ENCODE measurements around the gene THAP3.

DNA sequence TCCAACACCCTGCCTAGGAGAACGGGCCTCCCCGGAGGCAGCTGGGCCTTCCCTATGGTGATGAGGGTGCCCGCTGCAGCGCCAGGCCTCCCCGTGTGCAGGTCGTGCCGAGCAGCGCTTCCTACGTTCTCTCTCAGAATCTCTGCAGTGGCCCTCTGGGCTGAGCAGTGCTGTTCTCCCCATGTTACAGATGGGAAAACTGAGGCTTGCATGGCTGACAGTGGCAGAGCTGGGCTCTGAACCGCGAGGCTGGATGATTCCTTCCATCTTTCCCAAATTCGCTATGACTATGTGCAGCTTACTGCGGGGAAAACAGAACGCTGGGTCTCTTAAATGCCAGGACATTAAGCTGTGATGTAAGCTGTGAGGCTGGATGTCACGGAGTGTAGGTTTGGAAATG, 30.9 kb upstream of the THAP3 start:
- TF ChIP-seq, protein P1, sequence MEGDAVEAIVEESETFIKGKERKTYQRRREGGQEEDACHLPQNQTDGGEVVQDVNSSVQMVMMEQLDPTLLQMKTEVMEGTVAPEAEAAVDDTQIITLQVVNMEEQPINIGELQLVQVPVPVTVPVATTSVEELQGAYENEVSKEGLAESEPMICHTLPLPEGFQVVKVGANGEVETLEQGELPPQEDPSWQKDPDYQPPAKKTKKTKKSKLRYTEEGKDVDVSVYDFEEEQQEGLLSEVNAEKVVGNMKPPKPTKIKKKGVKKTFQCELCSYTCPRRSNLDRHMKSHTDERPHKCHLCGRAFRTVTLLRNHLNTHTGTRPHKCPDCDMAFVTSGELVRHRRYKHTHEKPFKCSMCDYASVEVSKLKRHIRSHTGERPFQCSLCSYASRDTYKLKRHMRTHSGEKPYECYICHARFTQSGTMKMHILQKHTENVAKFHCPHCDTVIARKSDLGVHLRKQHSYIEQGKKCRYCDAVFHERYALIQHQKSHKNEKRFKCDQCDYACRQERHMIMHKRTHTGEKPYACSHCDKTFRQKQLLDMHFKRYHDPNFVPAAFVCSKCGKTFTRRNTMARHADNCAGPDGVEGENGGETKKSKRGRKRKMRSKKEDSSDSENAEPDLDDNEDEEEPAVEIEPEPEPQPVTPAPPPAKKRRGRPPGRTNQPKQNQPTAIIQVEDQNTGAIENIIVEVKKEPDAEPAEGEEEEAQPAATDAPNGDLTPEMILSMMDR (conservative IDR thresholded peaks at IDR 0.05; ENCODE audit: low read depth in 2 of 2) = no peak
- TF ChIP-seq STAT1 (IDR thresholded peaks at IDR 0.05; ENCODE audit: unreplicated experiment) (no peak), POLR2AphosphoS5 (IDR thresholded peaks at IDR 0.05; ENCODE audit: low read depth) (no peak), JUNB (IDR thresholded peaks at IDR 0.05; ENCODE audit: unreplicated experiment) (no peak), NANOG (IDR thresholded peaks at IDR 0.05; ENCODE audit: borderline replicate concordance) (no peak), CREB1 (CRISPR knock-in tag; IDR thresholded peaks at IDR 0.05; ENCODE audit: low read depth) (no peak), EZH2phosphoT487 (IDR thresholded peaks at IDR 0.05; ENCODE audit: unreplicated experiment) (no peak)
- TF ChIP-seq, protein P2, sequence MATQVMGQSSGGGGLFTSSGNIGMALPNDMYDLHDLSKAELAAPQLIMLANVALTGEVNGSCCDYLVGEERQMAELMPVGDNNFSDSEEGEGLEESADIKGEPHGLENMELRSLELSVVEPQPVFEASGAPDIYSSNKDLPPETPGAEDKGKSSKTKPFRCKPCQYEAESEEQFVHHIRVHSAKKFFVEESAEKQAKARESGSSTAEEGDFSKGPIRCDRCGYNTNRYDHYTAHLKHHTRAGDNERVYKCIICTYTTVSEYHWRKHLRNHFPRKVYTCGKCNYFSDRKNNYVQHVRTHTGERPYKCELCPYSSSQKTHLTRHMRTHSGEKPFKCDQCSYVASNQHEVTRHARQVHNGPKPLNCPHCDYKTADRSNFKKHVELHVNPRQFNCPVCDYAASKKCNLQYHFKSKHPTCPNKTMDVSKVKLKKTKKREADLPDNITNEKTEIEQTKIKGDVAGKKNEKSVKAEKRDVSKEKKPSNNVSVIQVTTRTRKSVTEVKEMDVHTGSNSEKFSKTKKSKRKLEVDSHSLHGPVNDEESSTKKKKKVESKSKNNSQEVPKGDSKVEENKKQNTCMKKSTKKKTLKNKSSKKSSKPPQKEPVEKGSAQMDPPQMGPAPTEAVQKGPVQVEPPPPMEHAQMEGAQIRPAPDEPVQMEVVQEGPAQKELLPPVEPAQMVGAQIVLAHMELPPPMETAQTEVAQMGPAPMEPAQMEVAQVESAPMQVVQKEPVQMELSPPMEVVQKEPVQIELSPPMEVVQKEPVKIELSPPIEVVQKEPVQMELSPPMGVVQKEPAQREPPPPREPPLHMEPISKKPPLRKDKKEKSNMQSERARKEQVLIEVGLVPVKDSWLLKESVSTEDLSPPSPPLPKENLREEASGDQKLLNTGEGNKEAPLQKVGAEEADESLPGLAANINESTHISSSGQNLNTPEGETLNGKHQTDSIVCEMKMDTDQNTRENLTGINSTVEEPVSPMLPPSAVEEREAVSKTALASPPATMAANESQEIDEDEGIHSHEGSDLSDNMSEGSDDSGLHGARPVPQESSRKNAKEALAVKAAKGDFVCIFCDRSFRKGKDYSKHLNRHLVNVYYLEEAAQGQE (IDR thresholded peaks at IDR 0.05; ENCODE audit: unreplicated experiment) = no peak
- TF ChIP-seq, protein P3, sequence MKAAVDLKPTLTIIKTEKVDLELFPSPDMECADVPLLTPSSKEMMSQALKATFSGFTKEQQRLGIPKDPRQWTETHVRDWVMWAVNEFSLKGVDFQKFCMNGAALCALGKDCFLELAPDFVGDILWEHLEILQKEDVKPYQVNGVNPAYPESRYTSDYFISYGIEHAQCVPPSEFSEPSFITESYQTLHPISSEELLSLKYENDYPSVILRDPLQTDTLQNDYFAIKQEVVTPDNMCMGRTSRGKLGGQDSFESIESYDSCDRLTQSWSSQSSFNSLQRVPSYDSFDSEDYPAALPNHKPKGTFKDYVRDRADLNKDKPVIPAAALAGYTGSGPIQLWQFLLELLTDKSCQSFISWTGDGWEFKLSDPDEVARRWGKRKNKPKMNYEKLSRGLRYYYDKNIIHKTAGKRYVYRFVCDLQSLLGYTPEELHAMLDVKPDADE (IDR thresholded peaks at IDR 0.05) = no peak

Measured in GM23338 (cell line).